SU-DHL-6 (cell line): Measurements from ENCODE around the gene UTP20.

Experiments used
- H2AFZ ChIP-seq: fragments of 200-600 bp; sonication (generic); 2 replicates; pipeline ENCODE4 v1.6.1; 2014; ENCODE audit warnings: low read depth, mild to moderate bottlenecking, moderate library complexity, mixed read lengths, antibody characterized with exemption, low read length; ENCODE audit not compliant: severe bottlenecking
- H3F3A ChIP-seq: fragments of 200-600 bp; shearing (Covaris generic); 2 replicates; pipeline ENCODE4 v1.6.0; 2016; ENCODE audit warnings: antibody characterized with exemption, mild to moderate bottlenecking; ENCODE audit not compliant: insufficient read depth
- H3K27ac ChIP-seq: fragments of 200-600 bp; sonication (generic); 2 replicates; pipeline ENCODE4 v1.5.1; 2016; ENCODE audit warnings: low read depth, mild to moderate bottlenecking, low read length, moderate library complexity, mixed read lengths
- H3K27me3 ChIP-seq: fragments of 200-600 bp; sonication (generic), shearing (Covaris generic); 2 replicates; pipeline ENCODE4 v1.6.0; 2014; ENCODE audit warnings: mild to moderate bottlenecking, low read length
- H3K36me3 ChIP-seq: fragments of 200-600 bp; sonication (generic); 2 replicates; pipeline ENCODE4 v1.6.1; 2014; ENCODE audit warnings: mild to moderate bottlenecking, low read length, mixed read lengths
- H3K4me2 ChIP-seq: fragments of 300-600, 200-600 bp; shearing (Covaris generic), sonication (generic); 2 replicates; pipeline ENCODE4 v1.6.0; 2014; ENCODE audit warnings: low read length, low read depth, mild to moderate bottlenecking; ENCODE audit not compliant: poor library complexity, severe bottlenecking
- H3K4me3 ChIP-seq: fragments of 200-600 bp; sonication (generic); 2 replicates; pipeline ENCODE4 v1.5.1; 2014; ENCODE audit warnings: antibody characterized with exemption, low read length, mild to moderate bottlenecking, mixed read lengths; ENCODE audit not compliant: insufficient read depth, poor library complexity, severe bottlenecking
- H3K79me2 ChIP-seq: fragments of 200-600 bp; sonication (generic); 2 replicates; pipeline ENCODE4 v1.6.1; 2014; ENCODE audit warnings: mild to moderate bottlenecking, low read length, moderate library complexity; ENCODE audit not compliant: insufficient read depth
- H3K9ac ChIP-seq: fragments of 200-600 bp; sonication (generic); 2 replicates; pipeline ENCODE4 v1.7.0; 2014; ENCODE audit warnings: mild to moderate bottlenecking, low read length
- H3K9me2 ChIP-seq: fragments of 200-600 bp; sonication (generic); replicated peaks from 2 replicates; pipeline ENCODE4 v1.6.1; 2014; ENCODE audit warnings: low read length; ENCODE audit not compliant: insufficient read depth
- H3K9me3 ChIP-seq: fragments of 200-600 bp; sonication (generic); 2 replicates; pipeline ENCODE4 v1.6.1; 2014; ENCODE audit warnings: low read length, mixed read lengths; ENCODE audit not compliant: insufficient read depth
- H4K20me1 ChIP-seq: fragments of 200-600 bp; sonication (generic); 2 replicates; pipeline ENCODE4 v1.6.1; 2014; ENCODE audit warnings: low read depth, mild to moderate bottlenecking, antibody characterized with exemption, low read length, moderate library complexity, mixed read lengths
- EZH2phosphoT487 ChIP-seq: fragments of 200-600 bp; sonication (generic), shearing (Covaris generic); conservative IDR thresholded peaks from 2 replicates; pipeline ENCODE4 v1.6.1; 2018; ENCODE audit warnings: mild to moderate bottlenecking, antibody characterized with exemption, low read length, moderate library complexity, mixed read lengths
- TF ChIP-seq, protein P1 (sequence below): fragments of 200-600 bp; sonication (generic); IDR thresholded peaks from one replicate; pipeline ENCODE4 v1.5.1; 2017; ENCODE audit warnings: antibody characterized with exemption, mild to moderate bottlenecking, low read length, moderate library complexity; ENCODE audit not compliant: insufficient read depth, poor library complexity, severe bottlenecking

UTP20 gene

DNA sequence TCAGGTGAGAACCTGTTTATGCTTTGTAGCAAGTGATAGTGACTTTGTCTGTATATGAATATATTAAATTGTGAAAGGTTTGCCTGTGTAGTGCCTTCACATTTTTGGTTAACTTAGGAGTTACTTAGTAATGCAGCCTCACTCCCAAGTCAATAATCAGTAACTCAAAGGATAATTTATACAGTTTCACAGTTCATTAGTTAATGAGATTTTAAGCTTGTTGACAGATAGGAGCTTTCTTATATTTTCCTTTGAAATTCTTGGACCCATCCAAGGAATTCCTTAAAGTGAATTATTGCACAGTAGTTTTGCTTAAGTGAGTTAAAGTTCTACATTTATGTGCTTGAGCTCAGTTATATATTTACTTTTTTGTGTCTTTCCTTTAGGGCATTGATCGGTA lies 50.7 kb downstream of the UTP20 start:
- H3K4me3 ChIP-seq, result no peak overlapping the region
- H3K9me3 ChIP-seq, result no peaks in the 10 kb centered on the region
- H3K27me3 ChIP-seq, result no peaks in the 10 kb centered on the region
- H3K9ac ChIP-seq, result no peak overlapping the region
- no peaks in the 10 kb centered on the region for H3K79me2 ChIP-seq
- H3K36me3 ChIP-seq, result peaks cover 12% of the 10 kb centered on the region
- no peaks in the 10 kb centered on the region for H3F3A ChIP-seq
- no peak overlapping the region for H2AFZ ChIP-seq
- no peak overlapping the region for H3K4me2 ChIP-seq
- no peaks in the 10 kb centered on the region for H4K20me1 ChIP-seq
- TF ChIP-seq EZH2phosphoT487, result no peak
- TF ChIP-seq, protein P1, sequence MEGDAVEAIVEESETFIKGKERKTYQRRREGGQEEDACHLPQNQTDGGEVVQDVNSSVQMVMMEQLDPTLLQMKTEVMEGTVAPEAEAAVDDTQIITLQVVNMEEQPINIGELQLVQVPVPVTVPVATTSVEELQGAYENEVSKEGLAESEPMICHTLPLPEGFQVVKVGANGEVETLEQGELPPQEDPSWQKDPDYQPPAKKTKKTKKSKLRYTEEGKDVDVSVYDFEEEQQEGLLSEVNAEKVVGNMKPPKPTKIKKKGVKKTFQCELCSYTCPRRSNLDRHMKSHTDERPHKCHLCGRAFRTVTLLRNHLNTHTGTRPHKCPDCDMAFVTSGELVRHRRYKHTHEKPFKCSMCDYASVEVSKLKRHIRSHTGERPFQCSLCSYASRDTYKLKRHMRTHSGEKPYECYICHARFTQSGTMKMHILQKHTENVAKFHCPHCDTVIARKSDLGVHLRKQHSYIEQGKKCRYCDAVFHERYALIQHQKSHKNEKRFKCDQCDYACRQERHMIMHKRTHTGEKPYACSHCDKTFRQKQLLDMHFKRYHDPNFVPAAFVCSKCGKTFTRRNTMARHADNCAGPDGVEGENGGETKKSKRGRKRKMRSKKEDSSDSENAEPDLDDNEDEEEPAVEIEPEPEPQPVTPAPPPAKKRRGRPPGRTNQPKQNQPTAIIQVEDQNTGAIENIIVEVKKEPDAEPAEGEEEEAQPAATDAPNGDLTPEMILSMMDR, result no peak
- H3K27ac ChIP-seq, result no peak overlapping the region
- no peaks in the 10 kb centered on the region for H3K9me2 ChIP-seq

DNA sequence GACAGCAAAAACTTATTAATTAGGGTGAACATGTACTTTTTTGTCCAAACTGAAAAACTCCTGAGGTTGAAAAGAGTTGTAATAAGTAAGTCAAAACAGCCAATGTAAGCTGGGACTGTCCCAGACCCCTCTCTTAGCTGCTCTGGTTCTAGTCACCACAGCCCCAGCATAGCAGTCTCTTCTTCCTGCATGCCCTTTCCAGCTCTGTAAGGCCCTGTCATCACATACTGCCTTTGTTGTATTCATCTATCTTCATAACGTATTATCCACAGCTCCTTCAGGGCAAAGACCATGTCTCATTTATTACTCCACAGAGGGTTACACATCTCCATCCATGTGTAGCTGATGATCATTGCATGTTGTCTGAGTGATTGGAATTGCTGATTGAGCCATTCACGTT lies 56.5 kb downstream of the UTP20 start:
- Histone ChIP-seq H2AFZ (no peak overlapping the region), H3K36me3 (peaks cover 13% of the 10 kb centered on the region; the same call in 1 of the 2 replicates), H3K9me3 (no peaks in the 10 kb centered on the region), H3K27ac (no peak overlapping the region), H4K20me1 (no peaks in the 10 kb centered on the region), H3K9me2 (no peaks in the 10 kb centered on the region), H3K9ac (no peak overlapping the region), H3K4me2 (no peak overlapping the region), H3F3A (no peaks in the 10 kb centered on the region), H3K27me3 (no peaks in the 10 kb centered on the region), H3K4me3 (no peak overlapping the region), H3K79me2 (no peaks in the 10 kb centered on the region)
- no peak for TF ChIP-seq EZH2phosphoT487
- TF ChIP-seq, protein P1, result no peak

DNA sequence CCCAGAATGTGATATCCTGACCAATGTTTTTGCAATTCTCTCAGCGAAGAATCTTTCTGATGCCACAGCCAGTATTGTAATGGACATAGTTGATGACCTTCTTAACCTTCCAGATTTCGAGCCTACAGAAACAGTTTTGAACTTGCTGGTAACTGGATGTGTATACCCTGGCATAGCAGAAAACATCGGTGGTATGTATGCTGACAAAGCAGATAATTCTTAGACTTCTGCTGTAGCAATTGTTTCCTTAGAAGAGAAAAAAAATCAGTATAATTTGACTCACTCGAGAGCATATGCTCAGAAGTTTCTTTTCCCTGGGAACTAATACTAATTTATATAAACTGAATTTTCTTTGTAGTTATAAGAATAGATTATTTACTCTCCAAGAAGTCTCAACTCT lies 58.2 kb downstream of the UTP20 start:
- H3K27me3 ChIP-seq, result no peaks in the 10 kb centered on the region
- no peaks in the 10 kb centered on the region for H3K79me2 ChIP-seq
- H3F3A ChIP-seq, result no peaks in the 10 kb centered on the region
- H3K9me3 ChIP-seq, result no peaks in the 10 kb centered on the region
- H3K4me2 ChIP-seq, result no peak overlapping the region
- peaks cover 25% of the 10 kb centered on the region; the same call in 1 of the 2 replicates for H3K36me3 ChIP-seq
- TF ChIP-seq, protein P1, result no peak
- TF ChIP-seq EZH2phosphoT487, result no peak
- H3K27ac ChIP-seq, result no peak overlapping the region
- H3K9ac ChIP-seq, result no peak overlapping the region
- H4K20me1 ChIP-seq, result no peaks in the 10 kb centered on the region
- no peak overlapping the region for H3K4me3 ChIP-seq
- no peaks in the 10 kb centered on the region for H3K9me2 ChIP-seq
- H2AFZ ChIP-seq, result no peak overlapping the region
